ENCODE results near the gene NINL. TPM values are rescaled to one million over a fixed set of nuclear protein-coding genes. Genes with fewer than 3 reads are reported as not detected.
A peak's percentile ranks its signal among the peaks of the same experiment; 100 is the strongest.

Gene NINL
- total RNA-seq, 4 donors from 2014 or later, result 4.7 to 9.7 (median 6.7) TPM

DNA sequence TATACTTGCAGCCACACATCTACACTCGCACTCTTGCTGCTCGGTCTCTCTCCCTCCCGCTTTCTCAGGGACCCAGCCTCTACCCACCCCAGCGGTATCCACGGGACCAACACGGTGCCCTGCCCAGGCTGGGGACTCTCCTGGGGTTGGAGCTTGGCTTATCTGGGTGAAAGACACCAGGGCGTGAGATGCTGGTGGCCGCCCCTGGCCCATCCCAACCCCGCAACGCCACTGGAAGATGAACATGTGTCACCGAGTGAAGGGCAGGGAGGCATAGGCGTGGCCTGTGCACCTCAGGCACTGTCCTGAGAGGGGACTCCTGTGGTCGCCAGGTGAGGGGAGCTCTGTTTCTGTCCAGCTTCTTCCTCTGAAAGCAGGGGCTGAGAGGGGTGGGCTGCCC, 47.4 kb downstream of the NINL start:
- no peak for DNase-seq (ENCODE audit: low spot score)
- TF ChIP-seq, protein P1, sequence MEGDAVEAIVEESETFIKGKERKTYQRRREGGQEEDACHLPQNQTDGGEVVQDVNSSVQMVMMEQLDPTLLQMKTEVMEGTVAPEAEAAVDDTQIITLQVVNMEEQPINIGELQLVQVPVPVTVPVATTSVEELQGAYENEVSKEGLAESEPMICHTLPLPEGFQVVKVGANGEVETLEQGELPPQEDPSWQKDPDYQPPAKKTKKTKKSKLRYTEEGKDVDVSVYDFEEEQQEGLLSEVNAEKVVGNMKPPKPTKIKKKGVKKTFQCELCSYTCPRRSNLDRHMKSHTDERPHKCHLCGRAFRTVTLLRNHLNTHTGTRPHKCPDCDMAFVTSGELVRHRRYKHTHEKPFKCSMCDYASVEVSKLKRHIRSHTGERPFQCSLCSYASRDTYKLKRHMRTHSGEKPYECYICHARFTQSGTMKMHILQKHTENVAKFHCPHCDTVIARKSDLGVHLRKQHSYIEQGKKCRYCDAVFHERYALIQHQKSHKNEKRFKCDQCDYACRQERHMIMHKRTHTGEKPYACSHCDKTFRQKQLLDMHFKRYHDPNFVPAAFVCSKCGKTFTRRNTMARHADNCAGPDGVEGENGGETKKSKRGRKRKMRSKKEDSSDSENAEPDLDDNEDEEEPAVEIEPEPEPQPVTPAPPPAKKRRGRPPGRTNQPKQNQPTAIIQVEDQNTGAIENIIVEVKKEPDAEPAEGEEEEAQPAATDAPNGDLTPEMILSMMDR (IDR thresholded peaks at IDR 0.05), result no peak
- ATAC-seq (ENCODE audit: low FRiP score), result no peak

DNA sequence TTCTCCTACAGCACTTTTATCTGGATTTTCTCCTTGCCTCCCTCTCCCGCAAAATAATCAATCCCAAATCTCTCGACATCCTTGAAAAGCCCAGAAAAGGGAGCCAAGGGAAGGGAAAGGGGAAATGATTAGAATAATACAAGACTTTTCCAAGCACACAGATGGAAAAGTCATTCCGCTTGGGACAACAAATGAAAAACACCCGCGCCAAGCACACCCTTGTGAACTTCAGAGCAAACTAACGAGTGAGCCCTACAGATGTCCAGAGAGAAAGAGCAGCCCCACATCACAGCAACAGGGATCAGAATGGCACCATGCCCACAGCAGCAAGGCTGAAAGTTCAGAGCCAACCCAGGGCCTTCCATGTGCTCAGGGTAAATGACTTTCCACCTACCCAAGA, 49.6 kb downstream of the NINL start:
- ATAC-seq (ENCODE audit: low FRiP score), result no peak
- no peak for DNase-seq (ENCODE audit: low spot score)
- TF ChIP-seq, protein P1 (IDR thresholded peaks at IDR 0.05), result no peak

DNA sequence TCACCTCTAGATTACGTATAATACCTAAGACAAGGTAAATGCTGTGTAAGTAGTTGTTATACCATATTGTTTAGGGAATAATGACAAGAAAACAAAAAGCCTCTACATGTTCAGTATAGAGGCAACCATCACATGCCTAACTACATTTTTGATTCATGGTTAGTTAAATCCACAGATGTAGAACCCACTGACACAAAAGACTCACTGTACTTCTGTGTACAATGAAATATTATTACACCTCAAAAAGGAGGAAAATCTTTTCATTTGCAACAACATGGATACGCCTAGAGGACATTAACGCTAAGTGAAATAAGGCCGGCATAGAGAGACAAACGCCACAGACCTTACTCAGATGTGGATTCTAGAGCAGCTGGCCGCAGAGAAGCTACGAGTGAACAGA, 50.5 kb downstream of the NINL start:
- DNase-seq (ENCODE audit: low spot score), result no peak
- TF ChIP-seq, protein P1 (IDR thresholded peaks at IDR 0.05), result no peak
- ATAC-seq (ENCODE audit: low FRiP score), result no peak

GRCh38 chr20:25533920-25534700, 51.2 kb downstream of the NINL start:
- TF ChIP-seq, protein P1 (IDR thresholded peaks at IDR 0.05), result no peak
- ATAC-seq (ENCODE audit: low FRiP score) (no peak), DNase-seq (ENCODE audit: low spot score) (no peak)

DNA sequence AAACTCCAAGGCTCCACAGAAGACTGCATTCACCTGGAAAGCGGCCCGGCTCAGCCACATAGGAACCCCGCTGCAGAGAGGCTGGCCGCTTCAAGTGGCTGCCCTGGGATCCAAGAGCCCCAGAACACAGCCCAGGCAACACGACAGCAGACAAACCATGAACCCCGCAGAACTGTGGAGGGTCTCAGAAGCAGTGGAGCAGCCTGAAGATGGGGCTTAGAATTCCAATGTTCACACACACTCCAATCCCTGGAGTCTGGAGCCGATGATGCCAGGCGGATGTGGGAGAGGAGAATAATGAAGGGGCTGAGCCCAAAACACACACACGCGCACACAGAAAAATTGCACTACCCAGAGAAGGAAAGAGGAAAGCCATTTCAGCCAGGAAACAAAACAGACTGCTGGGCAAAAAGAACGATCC, 52.4 kb downstream of the NINL start:
- ATAC-seq (ENCODE audit: low FRiP score) (peak; percentile 9), DNase-seq (ENCODE audit: low spot score) (no peak)
- TF ChIP-seq, protein P1 (IDR thresholded peaks at IDR 0.05), result no peak

- ATAC-seq (ENCODE audit: low FRiP score), result peak; percentile 64
- DNase-seq (ENCODE audit: low spot score), result no peak
- TF ChIP-seq, protein P1 (IDR thresholded peaks at IDR 0.05), result no peak
Measured at GRCh38 chr20:25532015-25532751, 53.1 kb downstream of the NINL start.

Data from omental fat pad (tissue), 4 donors.